Mesothelial cell of epicardium (in vitro differentiated cells): Measurements from ENCODE around the gene FEM1C. TPM values are rescaled to one million over a fixed set of nuclear protein-coding genes. Genes with fewer than 3 reads are reported as not detected.

Source experiments
- DNase-seq, 2 experiments: peaks; one replicate each; pipeline ENCODE4 v3.0.0; 2021; ENCODE audit warnings: low spot score in 2 of 2; ENCODE audit not compliant: unreplicated experiment in 2 of 2
- H3K27ac Mint-ChIP-seq: 2 replicates; pipeline ENCODE4 v1.8.0; 2021; ENCODE audit warnings: mixed read lengths
- H3K27me3 Mint-ChIP-seq: 2 replicates; pipeline ENCODE4 v1.8.0; 2021; ENCODE audit warnings: low read depth, mixed read lengths
- H3K36me3 Mint-ChIP-seq: 2 replicates; pipeline ENCODE4 v1.8.0; 2021; ENCODE audit warnings: mixed read lengths
- H3K4me1 Mint-ChIP-seq: 2 replicates; pipeline ENCODE4 v1.8.0; 2021; ENCODE audit warnings: mixed read lengths
- H3K4me3 Mint-ChIP-seq: 2 replicates; pipeline ENCODE4 v1.8.0; 2021; ENCODE audit warnings: mild to moderate bottlenecking, moderate library complexity, mixed read lengths
- H3K9me3 Mint-ChIP-seq: 2 replicates; pipeline ENCODE4 v1.8.0; 2021; ENCODE audit warnings: mixed read lengths
- total RNA-seq: library from RNA; stranded (reverse); gene quantifications from 3 replicates; pipeline ENCODE4 v1.2.1, GENCODE V29; 2021
- TF ChIP-seq, protein P1 (sequence below): fragments of 200-600 bp; sonication (generic); IDR thresholded peaks from one replicate; pipeline ENCODE4 v1.5.0; 2021; ENCODE audit warnings: antibody characterized with exemption; ENCODE audit not compliant: unreplicated experiment

Gene FEM1C
- total RNA-seq, 1 donor from 2014 or later, result 15.5 TPM

- Mint-ChIP-seq H3K36me3 (peaks cover 3% of the 10 kb centered on the region), H3K9me3 (peaks cover 9% of the 10 kb centered on the region)
Observed at GRCh38 chr5:115577741-115578140, 33.2 kb upstream of the FEM1C start.

DNA sequence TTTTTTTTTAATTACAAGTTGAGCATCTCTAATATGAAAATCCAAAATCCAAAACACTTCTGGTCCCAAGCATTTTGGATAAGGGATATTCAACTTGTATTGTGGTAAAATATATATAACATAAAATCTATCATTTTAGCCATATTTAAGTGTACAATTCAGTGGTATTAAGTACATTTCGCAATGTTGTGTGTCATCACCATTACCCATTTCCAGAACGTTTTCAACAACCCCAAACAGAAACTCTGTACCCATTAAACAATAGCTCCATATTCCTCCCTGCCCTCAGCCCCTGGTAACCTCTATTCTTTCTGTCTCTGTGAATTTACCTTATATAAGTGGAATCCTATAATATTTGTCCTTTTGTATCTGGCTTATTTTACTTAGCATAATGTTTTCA, 32.8 kb upstream of the FEM1C start:
- TF ChIP-seq, protein P1, sequence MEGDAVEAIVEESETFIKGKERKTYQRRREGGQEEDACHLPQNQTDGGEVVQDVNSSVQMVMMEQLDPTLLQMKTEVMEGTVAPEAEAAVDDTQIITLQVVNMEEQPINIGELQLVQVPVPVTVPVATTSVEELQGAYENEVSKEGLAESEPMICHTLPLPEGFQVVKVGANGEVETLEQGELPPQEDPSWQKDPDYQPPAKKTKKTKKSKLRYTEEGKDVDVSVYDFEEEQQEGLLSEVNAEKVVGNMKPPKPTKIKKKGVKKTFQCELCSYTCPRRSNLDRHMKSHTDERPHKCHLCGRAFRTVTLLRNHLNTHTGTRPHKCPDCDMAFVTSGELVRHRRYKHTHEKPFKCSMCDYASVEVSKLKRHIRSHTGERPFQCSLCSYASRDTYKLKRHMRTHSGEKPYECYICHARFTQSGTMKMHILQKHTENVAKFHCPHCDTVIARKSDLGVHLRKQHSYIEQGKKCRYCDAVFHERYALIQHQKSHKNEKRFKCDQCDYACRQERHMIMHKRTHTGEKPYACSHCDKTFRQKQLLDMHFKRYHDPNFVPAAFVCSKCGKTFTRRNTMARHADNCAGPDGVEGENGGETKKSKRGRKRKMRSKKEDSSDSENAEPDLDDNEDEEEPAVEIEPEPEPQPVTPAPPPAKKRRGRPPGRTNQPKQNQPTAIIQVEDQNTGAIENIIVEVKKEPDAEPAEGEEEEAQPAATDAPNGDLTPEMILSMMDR, result no peak
- peaks cover 1% of the 10 kb centered on the region for H3K27me3 Mint-ChIP-seq
- peaks cover 9% of the 10 kb centered on the region for H3K9me3 Mint-ChIP-seq
- no peaks in the 10 kb centered on the region for H3K4me1 Mint-ChIP-seq
- no peak for DNase-seq
- no peak overlapping the region for H3K27ac Mint-ChIP-seq
- no peak overlapping the region for H3K4me3 Mint-ChIP-seq
- H3K36me3 Mint-ChIP-seq, result peaks cover 3% of the 10 kb centered on the region

More at GRCh38 chr5:115577741-115578140, 33.2 kb upstream of the FEM1C start:
- Mint-ChIP-seq H3K27me3 (no peaks in the 10 kb centered on the region), H3K4me3 (no peak overlapping the region), H3K4me1 (no peaks in the 10 kb centered on the region), H3K27ac (no peak overlapping the region)
- no peak for DNase-seq
- TF ChIP-seq, protein P1, result no peak

DNA sequence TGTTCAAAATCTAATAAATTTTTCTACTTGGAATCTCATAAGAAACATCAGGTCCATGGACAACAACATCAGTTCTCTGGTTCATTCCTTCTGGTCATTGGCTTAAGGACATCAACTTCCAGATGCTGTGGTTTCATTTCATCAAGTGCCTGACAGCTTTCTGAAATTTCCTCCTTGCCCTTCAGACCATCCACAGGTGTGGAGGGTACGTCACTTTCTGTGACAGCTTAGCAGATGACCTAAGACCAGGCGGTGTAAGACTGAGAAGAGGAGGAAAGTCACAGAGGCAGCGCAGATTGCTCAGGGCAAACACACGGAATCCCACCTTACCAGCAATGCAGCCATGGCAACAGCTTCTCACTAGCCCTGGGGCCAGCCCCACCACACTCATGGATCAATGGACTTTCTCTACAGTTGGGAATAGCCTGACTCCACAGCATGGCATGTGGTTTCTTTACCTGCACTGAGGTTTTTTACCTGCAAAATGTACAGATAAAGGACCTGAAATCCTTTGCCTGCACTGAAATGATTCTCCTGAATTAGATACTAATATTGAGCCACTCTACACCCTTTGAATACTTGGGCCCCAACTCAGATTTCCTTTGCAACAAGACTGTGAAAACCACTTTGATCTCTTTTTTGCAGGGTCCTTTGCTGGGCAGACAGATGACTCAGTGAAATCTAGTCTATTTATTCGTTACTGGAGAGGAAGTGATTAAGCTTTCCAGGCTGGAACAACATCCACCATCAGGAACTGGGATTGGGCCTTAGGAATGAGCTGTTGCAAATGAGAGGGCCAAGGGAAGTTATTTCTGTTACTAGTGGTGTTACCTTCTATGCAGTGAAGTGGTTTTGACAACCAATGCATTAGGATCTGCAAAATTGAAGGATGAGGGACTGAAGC, 30.8 kb upstream of the FEM1C start:
- peaks cover 3% of the 10 kb centered on the region for H3K36me3 Mint-ChIP-seq
- H3K4me1 Mint-ChIP-seq, result no peaks in the 10 kb centered on the region
- no peak overlapping the region for H3K4me3 Mint-ChIP-seq
- no peak for DNase-seq
- no peak overlapping the region for H3K27ac Mint-ChIP-seq
- peaks cover 1% of the 10 kb centered on the region for H3K27me3 Mint-ChIP-seq
- H3K9me3 Mint-ChIP-seq, result peaks cover 9% of the 10 kb centered on the region
- TF ChIP-seq, protein P1, result no peak

GRCh38 chr5:115573133-115573532, 28.6 kb upstream of the FEM1C start:
- peaks cover 1% of the 10 kb centered on the region for H3K27me3 Mint-ChIP-seq
- TF ChIP-seq, protein P1, result no peak
- no peaks in the 10 kb centered on the region for H3K4me1 Mint-ChIP-seq
- no peak overlapping the region for H3K27ac Mint-ChIP-seq
- peaks cover 9% of the 10 kb centered on the region for H3K9me3 Mint-ChIP-seq
- DNase-seq, result no peak
- peaks cover 3% of the 10 kb centered on the region for H3K36me3 Mint-ChIP-seq
- H3K4me3 Mint-ChIP-seq, result no peak overlapping the region

DNA sequence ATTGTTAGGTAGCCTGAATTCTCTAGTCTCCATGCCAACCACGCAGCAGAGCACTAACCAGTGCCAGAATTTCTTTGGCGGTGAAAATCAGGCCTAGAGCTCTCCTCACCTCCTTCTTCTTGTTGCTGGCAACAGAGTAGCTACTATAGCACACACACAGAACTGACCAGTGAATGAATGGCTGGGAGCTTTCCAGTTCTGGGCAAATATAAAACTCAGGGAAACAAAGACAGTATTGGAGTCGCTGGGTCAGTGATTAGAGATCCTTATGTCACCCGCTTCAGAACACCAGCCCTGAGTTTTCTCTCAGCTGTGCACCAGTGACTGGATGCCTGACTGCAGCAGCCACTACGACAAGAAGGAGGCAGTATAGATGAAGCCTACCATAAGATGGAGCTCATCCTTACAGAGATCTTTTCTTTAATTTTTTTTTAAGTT, 26.9 kb upstream of the FEM1C start:
- no peak for DNase-seq
- Mint-ChIP-seq H3K27ac (no peak overlapping the region), H3K4me3 (no peak overlapping the region)

More for the DNA sequence above, 26.9 kb upstream of the FEM1C start:
- TF ChIP-seq, protein P1, result no peak
- Mint-ChIP-seq H3K27me3 (peaks cover 1% of the 10 kb centered on the region), H3K4me1 (no peaks in the 10 kb centered on the region), H3K36me3 (no peaks in the 10 kb centered on the region), H3K9me3 (no peaks in the 10 kb centered on the region)
